Left ventricle myocardium superior (tissue), 1 donor: Measurements from ENCODE around the gene TRPM1. TPM values are rescaled to one million over a fixed set of nuclear protein-coding genes. Genes with fewer than 3 reads are reported as not detected.
A peak's percentile ranks its signal among the peaks of the same experiment; 100 is the strongest.

Source experiments
- ATAC-seq: fragments of 200-7000 bp; cut with Tn5 transposase; one replicate; pipeline ENCODE4 v1.9.1; 2020; ENCODE audit warnings: mild to moderate bottlenecking, moderate library complexity
- DNase-seq: peaks from one replicate; pipeline ENCODE4 v3.0.0-alpha.2; 2020
- intact Hi-C: fragments of 100-400 bp; cut with micrococcal nuclease; formaldehyde crosslinking; loops from one replicate; pipeline ENCODE4 v1.11.0; 2022
- total RNA-seq: library from RNA; stranded (reverse); fragmentation: NEBNext Ultra II Directional; extraction: Animal tissue kit (Norgen Biotek cat#: 25700); gene quantifications from one replicate; pipeline ENCODE4 v1.2.1, GENCODE V29; 2021
- donor health status: DM: no; HTN: yes; CAD: no; lungs with severe emphysema.

TRPM1 gene
- total RNA-seq, 1 donor from 2014 or later, result not detected

GRCh38 chr15:31065824-31066223 lies 35.7 kb downstream of the TRPM1 start:
- no peak for DNase-seq
- intact Hi-C loops, result no loop called here
- ATAC-seq, result no peak

GRCh38 chr15:31062911-31063310 lies 38.6 kb downstream of the TRPM1 start:
- ATAC-seq, result peak; percentile 47
- intact Hi-C loops, result no loop called here
- DNase-seq, result peak; percentile 44

- ATAC-seq, result no peak
- DNase-seq, result no peak
- intact Hi-C loops, result no loop called here
These were observed 39.1 kb downstream of the TRPM1 start for GRCh38 chr15:31062310-31062847.

GRCh38 chr15:31060429-31061140 lies 40.9 kb downstream of the TRPM1 start:
- intact Hi-C loops, result no loop called here
- ATAC-seq, result no peak
- no peak for DNase-seq

- intact Hi-C loops, result no loop called here
- ATAC-seq (no peak), DNase-seq (no peak)
These were observed 43.1 kb downstream of the TRPM1 start for GRCh38 chr15:31058236-31058962.

- DNase-seq (no peak), ATAC-seq (no peak)
- intact Hi-C loops, result no loop called here
These were observed 49.9 kb downstream of the TRPM1 start for GRCh38 chr15:31051496-31052080.

- ATAC-seq (no peak), DNase-seq (no peak)
- intact Hi-C loops, result no loop called here
These were observed 50.6 kb downstream of the TRPM1 start for GRCh38 chr15:31050953-31051352.

GRCh38 chr15:31049682-31050615 lies 51.6 kb downstream of the TRPM1 start:
- DNase-seq (no peak), ATAC-seq (no peak)
- intact Hi-C loops, result no loop called here

GRCh38 chr15:31049111-31049510 lies 52.4 kb downstream of the TRPM1 start:
- intact Hi-C loops, result no loop called here
- ATAC-seq (no peak), DNase-seq (no peak)

GRCh38 chr15:31047437-31047836 lies 54.1 kb downstream of the TRPM1 start:
- ATAC-seq (peak; percentile 26), DNase-seq (no peak)
- intact Hi-C loops, result no loop called here

- intact Hi-C loops, result no loop called here
- ATAC-seq, result peak; percentile 90
- DNase-seq, result peak; percentile 68
These were observed 54.7 kb downstream of the TRPM1 start for GRCh38 chr15:31046759-31047359.

- intact Hi-C loops, result no loop called here
- ATAC-seq (no peak), DNase-seq (no peak)
These were observed 55.9 kb downstream of the TRPM1 start for GRCh38 chr15:31045606-31046005.

GRCh38 chr15:31042751-31043150 lies 58.8 kb downstream of the TRPM1 start:
- ATAC-seq, result no peak
- intact Hi-C loops, result no loop called here

GRCh38 chr15:31041610-31042009 lies 59.9 kb downstream of the TRPM1 start:
- intact Hi-C loops, result no loop called here
- ATAC-seq (no peak), DNase-seq (no peak)

More at GRCh38 chr15:31042751-31043150, 58.8 kb downstream of the TRPM1 start:
- DNase-seq, result no peak

GRCh38 chr15:31040611-31041010 lies 60.9 kb downstream of the TRPM1 start:
- DNase-seq (no peak), ATAC-seq (no peak)
- intact Hi-C loops, result no loop called here

- intact Hi-C loops, result loop anchor here (10.0 kb wide), 1 partner anchor 45 kb away; no protein-coding TSS in a partner anchor
- no peak for ATAC-seq
- DNase-seq, result no peak
These were observed 61.6 kb downstream of the TRPM1 start for GRCh38 chr15:31039961-31040360.

GRCh38 chr15:31037731-31038477 lies 63.6 kb downstream of the TRPM1 start:
- DNase-seq (no peak), ATAC-seq (no peak)
- intact Hi-C loops, result loop anchor here (10.0 kb wide), 1 partner anchor 47 kb away; no protein-coding TSS in a partner anchor

- DNase-seq, result no peak
- intact Hi-C loops, result loop anchor here (10.0 kb wide), 1 partner anchor 48 kb away; no protein-coding TSS in a partner anchor
These were observed 64.7 kb downstream of the TRPM1 start for GRCh38 chr15:31036783-31037182.

More at GRCh38 chr15:31036783-31037182, 64.7 kb downstream of the TRPM1 start:
- no peak for ATAC-seq
